SU-DHL-6 (cell line): ENCODE data around the gene TMPRSS11A.

Source experiments
- CTCF ChIP-seq: fragments of 200-600 bp; sonication (generic); IDR thresholded peaks from one replicate; pipeline ENCODE4 v1.5.1; 2017; ENCODE audit warnings: antibody characterized with exemption, mild to moderate bottlenecking, low read length, moderate library complexity; ENCODE audit not compliant: insufficient read depth, poor library complexity, severe bottlenecking
- EZH2phosphoT487 ChIP-seq: fragments of 200-600 bp; sonication (generic), shearing (Covaris generic); conservative IDR thresholded peaks from 2 replicates; pipeline ENCODE4 v1.6.1; 2018; ENCODE audit warnings: mild to moderate bottlenecking, antibody characterized with exemption, low read length, moderate library complexity, mixed read lengths

- TF ChIP-seq CTCF: no peak
- no peak for TF ChIP-seq EZH2phosphoT487
Measured at GRCh38 chr4:67873116-67873515, 90.2 kb downstream of the TMPRSS11A start.
